GM12892 (cell line): ENCODE data around the gene CFAP69.

Experiments
- POLR2A ChIP-seq: IDR thresholded peaks from 2 replicates; pipeline ENCODE4 v1.6.1; 2011; ENCODE audit warnings: low read depth, low read length, control low read depth
- POLR2AphosphoS5 ChIP-seq: IDR thresholded peaks from 2 replicates; pipeline ENCODE4 v1.6.1; 2011; ENCODE audit warnings: low read depth, low read length, control low read depth

- TF ChIP-seq POLR2A (no peak), POLR2AphosphoS5 (no peak)
Measured at GRCh38 chr7:90229682-90230081, 15.3 kb upstream of the CFAP69 start.
